Measurements from ENCODE around the gene TCF23. TPM values are rescaled to one million over a fixed set of nuclear protein-coding genes. Genes with fewer than 3 reads are reported as not detected.

Gene TCF23
- total RNA-seq, 1 donor from 2014 or later: not detected

GRCh38 chr2:27149570-27150405, 984 bp downstream of the TCF23 start:
- no peak for TF ChIP-seq CTCF (IDR thresholded peaks at IDR 0.05; ENCODE audit: partially characterized antibody, unreplicated experiment)
- no peaks in the 10 kb centered on the region for H3K4me1 Mint-ChIP-seq (ENCODE audit: low read depth, unreplicated experiment)
- DNase-seq: no peak
- no peaks in the 10 kb centered on the region for H3K36me3 Mint-ChIP-seq (ENCODE audit: unreplicated experiment)
- H3K9me3 Mint-ChIP-seq (ENCODE audit: unreplicated experiment): peaks cover 3% of the 10 kb centered on the region
- no peak overlapping the region for H3K27ac Mint-ChIP-seq (ENCODE audit: unreplicated experiment)
- H3K27me3 Mint-ChIP-seq (ENCODE audit: unreplicated experiment): no peaks in the 10 kb centered on the region
- H3K4me3 Mint-ChIP-seq (ENCODE audit: unreplicated experiment): no peak overlapping the region

GRCh38 chr2:27150639-27151230, 1.9 kb downstream of the TCF23 start:
- TF ChIP-seq CTCF (IDR thresholded peaks at IDR 0.05; ENCODE audit: partially characterized antibody, unreplicated experiment): no peak
- Mint-ChIP-seq H3K4me3 (ENCODE audit: unreplicated experiment) (no peak overlapping the region), H3K36me3 (ENCODE audit: unreplicated experiment) (no peaks in the 10 kb centered on the region), H3K27ac (ENCODE audit: unreplicated experiment) (no peak overlapping the region), H3K27me3 (ENCODE audit: unreplicated experiment) (no peaks in the 10 kb centered on the region), H3K9me3 (ENCODE audit: unreplicated experiment) (peaks cover 3% of the 10 kb centered on the region), H3K4me1 (ENCODE audit: low read depth, unreplicated experiment) (no peaks in the 10 kb centered on the region)
- DNase-seq: no peak

GRCh38 chr2:27152102-27152795, 3.4 kb downstream of the TCF23 start:
- DNase-seq: no peak
- Mint-ChIP-seq H3K36me3 (ENCODE audit: unreplicated experiment) (no peaks in the 10 kb centered on the region), H3K9me3 (ENCODE audit: unreplicated experiment) (peaks cover 3% of the 10 kb centered on the region), H3K27me3 (ENCODE audit: unreplicated experiment) (no peaks in the 10 kb centered on the region), H3K4me3 (ENCODE audit: unreplicated experiment) (no peak overlapping the region), H3K27ac (ENCODE audit: unreplicated experiment) (no peak overlapping the region), H3K4me1 (ENCODE audit: low read depth, unreplicated experiment) (no peaks in the 10 kb centered on the region)
- TF ChIP-seq CTCF (IDR thresholded peaks at IDR 0.05; ENCODE audit: partially characterized antibody, unreplicated experiment): no peak

- Mint-ChIP-seq H3K27ac (ENCODE audit: unreplicated experiment) (no peak overlapping the region), H3K27me3 (ENCODE audit: unreplicated experiment) (peaks cover 3% of the 10 kb centered on the region), H3K9me3 (ENCODE audit: unreplicated experiment) (peaks cover 1% of the 10 kb centered on the region), H3K4me3 (ENCODE audit: unreplicated experiment) (no peak overlapping the region), H3K4me1 (ENCODE audit: low read depth, unreplicated experiment) (no peaks in the 10 kb centered on the region), H3K36me3 (ENCODE audit: unreplicated experiment) (no peaks in the 10 kb centered on the region)
- TF ChIP-seq CTCF (IDR thresholded peaks at IDR 0.05; ENCODE audit: partially characterized antibody, unreplicated experiment): no peak
- no peak for DNase-seq
Observed at GRCh38 chr2:27152796-27153464, 4.1 kb downstream of the TCF23 start.
